ENCODE measurements around the gene GK2. TPM values are rescaled to one million over a fixed set of nuclear protein-coding genes. Genes with fewer than 3 reads are reported as not detected.

The GK2 gene
- total RNA-seq, 1 experiment from 2014 or later = not detected

GRCh38 chr4:79366422-79366821 lies 41.6 kb downstream of the GK2 start:
- BruUV-seq (replicated peaks) = no TSS peak
- no peaks in the 10 kb centered on the region for H3K27me3 ChIP-seq (ENCODE audit: insufficient read depth, low read depth)
- ChIA-PET CTCF (no interaction called here), POLR2A (ENCODE audit: unreplicated experiment) (no interaction called here)
- no peaks in the 10 kb centered on the region for H3K9me3 ChIP-seq (ENCODE audit: insufficient read depth, low read depth)
- H3K27ac ChIP-seq = no peak overlapping the region
- H3K4me3 ChIP-seq = no peak overlapping the region
- no peaks in the 10 kb centered on the region for H4K20me1 ChIP-seq (ENCODE audit: insufficient read depth)
- H3K4me2 ChIP-seq = no peak overlapping the region
- intact Hi-C loops (cut with micrococcal nuclease; ENCODE audit: unreplicated experiment) = no loop called here
- no peak overlapping the region for H2AFZ ChIP-seq
- H3K4me1 ChIP-seq (replicated peaks; ENCODE audit: insufficient read depth) = no peaks in the 10 kb centered on the region
- DNase-seq = no peak
- H3K9me2 ChIP-seq (ENCODE audit: insufficient read depth) = no peaks in the 10 kb centered on the region
- H3K79me2 ChIP-seq (ENCODE audit: low read depth) = no peaks in the 10 kb centered on the region
- TF ChIP-seq EZH2 (IDR thresholded peaks at IDR 0.05; ENCODE audit: low read depth) = no peak
- H3F3A ChIP-seq (ENCODE audit: insufficient read depth, low read depth) = no peaks in the 10 kb centered on the region
- H3K36me3 ChIP-seq (ENCODE audit: low read depth) = no peaks in the 10 kb centered on the region

DNA sequence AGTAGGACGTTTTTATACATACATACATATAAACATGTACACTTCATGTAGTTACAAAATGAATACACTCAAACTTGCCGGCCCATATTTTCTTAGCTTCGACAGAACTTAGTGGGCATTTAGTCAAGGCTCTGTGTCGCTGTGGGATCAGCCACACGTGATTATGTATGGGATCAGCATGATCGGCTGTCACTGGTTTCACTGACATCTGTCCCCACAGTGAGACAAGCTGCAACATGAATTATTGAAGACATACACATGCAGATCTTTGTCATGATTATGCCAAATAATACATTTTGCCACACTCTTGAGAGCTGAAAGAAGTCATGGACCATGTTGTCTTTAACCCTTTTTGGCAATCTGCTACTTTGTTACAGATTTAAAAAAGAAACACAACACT lies 44.0 kb downstream of the GK2 start:
- no peaks in the 10 kb centered on the region for H4K20me1 ChIP-seq (ENCODE audit: insufficient read depth)
- no peaks in the 10 kb centered on the region for H3K27me3 ChIP-seq (ENCODE audit: insufficient read depth, low read depth)
- H3K4me2 ChIP-seq = no peak overlapping the region
- H3K4me3 ChIP-seq = no peak overlapping the region
- ChIA-PET CTCF (no interaction called here), POLR2A (ENCODE audit: unreplicated experiment) (no interaction called here)
- no peaks in the 10 kb centered on the region for H3K9me3 ChIP-seq (ENCODE audit: insufficient read depth, low read depth)
- H2AFZ ChIP-seq = no peak overlapping the region
- intact Hi-C loops (cut with micrococcal nuclease; ENCODE audit: unreplicated experiment) = no loop called here
- TF ChIP-seq EZH2 (IDR thresholded peaks at IDR 0.05; ENCODE audit: low read depth) = no peak
- TF ChIP-seq, protein P1, sequence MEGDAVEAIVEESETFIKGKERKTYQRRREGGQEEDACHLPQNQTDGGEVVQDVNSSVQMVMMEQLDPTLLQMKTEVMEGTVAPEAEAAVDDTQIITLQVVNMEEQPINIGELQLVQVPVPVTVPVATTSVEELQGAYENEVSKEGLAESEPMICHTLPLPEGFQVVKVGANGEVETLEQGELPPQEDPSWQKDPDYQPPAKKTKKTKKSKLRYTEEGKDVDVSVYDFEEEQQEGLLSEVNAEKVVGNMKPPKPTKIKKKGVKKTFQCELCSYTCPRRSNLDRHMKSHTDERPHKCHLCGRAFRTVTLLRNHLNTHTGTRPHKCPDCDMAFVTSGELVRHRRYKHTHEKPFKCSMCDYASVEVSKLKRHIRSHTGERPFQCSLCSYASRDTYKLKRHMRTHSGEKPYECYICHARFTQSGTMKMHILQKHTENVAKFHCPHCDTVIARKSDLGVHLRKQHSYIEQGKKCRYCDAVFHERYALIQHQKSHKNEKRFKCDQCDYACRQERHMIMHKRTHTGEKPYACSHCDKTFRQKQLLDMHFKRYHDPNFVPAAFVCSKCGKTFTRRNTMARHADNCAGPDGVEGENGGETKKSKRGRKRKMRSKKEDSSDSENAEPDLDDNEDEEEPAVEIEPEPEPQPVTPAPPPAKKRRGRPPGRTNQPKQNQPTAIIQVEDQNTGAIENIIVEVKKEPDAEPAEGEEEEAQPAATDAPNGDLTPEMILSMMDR (conservative IDR thresholded peaks at IDR 0.05) = no peak
- H3K79me2 ChIP-seq (ENCODE audit: low read depth) = no peaks in the 10 kb centered on the region
- no peak overlapping the region for H3K27ac ChIP-seq
- H3K4me1 ChIP-seq (replicated peaks; ENCODE audit: insufficient read depth) = no peaks in the 10 kb centered on the region
- H3K9me2 ChIP-seq (ENCODE audit: insufficient read depth) = no peaks in the 10 kb centered on the region
- no peaks in the 10 kb centered on the region for H3F3A ChIP-seq (ENCODE audit: insufficient read depth, low read depth)
- no peaks in the 10 kb centered on the region for H3K36me3 ChIP-seq (ENCODE audit: low read depth)
- no TSS peak for BruUV-seq (replicated peaks)
- DNase-seq = no peak

- DNase-seq = no peak
- POLR2A ChIA-PET (ENCODE audit: unreplicated experiment) = no interaction called here
- intact Hi-C loops (cut with micrococcal nuclease; ENCODE audit: unreplicated experiment) = no loop called here
- no peaks in the 10 kb centered on the region for H3K79me2 ChIP-seq (ENCODE audit: low read depth)
- TF ChIP-seq EZH2 (IDR thresholded peaks at IDR 0.05; ENCODE audit: low read depth) = no peak
- TF ChIP-seq, protein P1 (conservative IDR thresholded peaks at IDR 0.05) = no peak
- H4K20me1 ChIP-seq (ENCODE audit: insufficient read depth) = no peaks in the 10 kb centered on the region
- no peaks in the 10 kb centered on the region for H3K4me1 ChIP-seq (replicated peaks; ENCODE audit: insufficient read depth)
- no peaks in the 10 kb centered on the region for H3K9me2 ChIP-seq (ENCODE audit: insufficient read depth)
- no peak overlapping the region for H3K4me2 ChIP-seq
- CTCF ChIA-PET = no interaction called here
- no peak overlapping the region for H3K4me3 ChIP-seq
- no peak overlapping the region for H2AFZ ChIP-seq
- H3K27me3 ChIP-seq (ENCODE audit: insufficient read depth, low read depth) = no peaks in the 10 kb centered on the region
- H3K36me3 ChIP-seq (ENCODE audit: low read depth) = no peaks in the 10 kb centered on the region
- H3K27ac ChIP-seq = no peak overlapping the region
- H3F3A ChIP-seq (ENCODE audit: insufficient read depth, low read depth) = no peaks in the 10 kb centered on the region
- no TSS peak for BruUV-seq (replicated peaks)
- no peaks in the 10 kb centered on the region for H3K9me3 ChIP-seq (ENCODE audit: insufficient read depth, low read depth)
Measured at GRCh38 chr4:79362626-79363025, 45.4 kb downstream of the GK2 start.

- no peak overlapping the region for H3K27ac ChIP-seq
- no peaks in the 10 kb centered on the region for H4K20me1 ChIP-seq (ENCODE audit: insufficient read depth)
- CTCF ChIA-PET = no interaction called here
- no TSS peak for BruUV-seq (replicated peaks)
- H3K9me2 ChIP-seq (ENCODE audit: insufficient read depth) = no peaks in the 10 kb centered on the region
- no peaks in the 10 kb centered on the region for H3K27me3 ChIP-seq (ENCODE audit: insufficient read depth, low read depth)
- H3K79me2 ChIP-seq (ENCODE audit: low read depth) = no peaks in the 10 kb centered on the region
- H2AFZ ChIP-seq = no peak overlapping the region
- H3K4me2 ChIP-seq = no peak overlapping the region
- no peaks in the 10 kb centered on the region for H3K9me3 ChIP-seq (ENCODE audit: insufficient read depth, low read depth)
- POLR2A ChIA-PET (ENCODE audit: unreplicated experiment) = no interaction called here
- H3F3A ChIP-seq (ENCODE audit: insufficient read depth, low read depth) = no peaks in the 10 kb centered on the region
- no peak overlapping the region for H3K4me3 ChIP-seq
- H3K36me3 ChIP-seq (ENCODE audit: low read depth) = no peaks in the 10 kb centered on the region
- TF ChIP-seq, protein P1 (conservative IDR thresholded peaks at IDR 0.05) = no peak
- TF ChIP-seq EZH2 (IDR thresholded peaks at IDR 0.05; ENCODE audit: low read depth) = no peak
- H3K4me1 ChIP-seq (replicated peaks; ENCODE audit: insufficient read depth) = no peaks in the 10 kb centered on the region
- intact Hi-C loops (cut with micrococcal nuclease; ENCODE audit: unreplicated experiment) = no loop called here
- no peak for DNase-seq
Measured at GRCh38 chr4:79360006-79360405, 48.0 kb downstream of the GK2 start.

Measured in PC-9 (cell line).